Stimulated activated CD8-positive, alpha-beta memory T cell treated with anti-CD3 and anti-CD28 coated beads, Interleukin-15, amount 100 ng/mL, for 4 hours (primary cell): ENCODE results near the gene CHURC1.
"Not testable (repeated sequence)": the region's sequence is repeated elsewhere in the genome, so short reads cannot be mapped to it uniquely, and the experiment has no call there.

ENCODE experiments used
- DNase-seq, 2 donors: peaks; one replicate each; pipeline ENCODE4 v3.0.0-alpha.2; 2020; ENCODE audit warnings: low read depth in 2 of 2

CHURC1 gene

DNA sequence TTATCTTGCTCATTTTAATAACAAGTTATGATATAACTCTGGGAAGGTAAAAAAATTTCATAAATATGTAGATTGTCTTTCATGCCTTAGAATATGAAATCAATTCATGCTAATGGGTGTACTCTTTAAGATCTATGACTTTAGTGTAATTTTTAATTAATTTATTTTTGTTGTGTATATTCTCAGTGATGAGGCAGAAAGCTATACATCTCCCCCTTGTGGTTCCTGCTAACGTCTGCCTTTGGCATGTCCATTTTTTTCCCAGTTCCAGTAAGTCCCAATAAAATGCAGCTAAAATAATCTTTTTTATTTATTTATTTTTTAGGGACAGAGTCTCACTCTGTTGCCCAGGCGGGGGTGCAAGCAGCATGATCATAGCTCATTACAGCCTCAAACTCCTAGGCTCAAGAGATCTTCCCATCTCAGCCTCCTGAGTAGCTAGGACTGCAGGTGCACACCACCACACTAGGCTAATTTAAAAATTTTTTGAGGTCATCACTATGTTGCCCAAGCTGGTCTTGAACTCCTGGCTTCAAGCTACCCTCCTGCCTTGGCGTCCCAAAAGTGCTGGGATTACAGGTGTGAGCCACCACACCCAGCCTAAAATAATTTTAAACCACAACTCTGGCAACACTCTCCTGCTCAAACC is 3.3 kb upstream of the CHURC1 start:
- DNase-seq = no peak

DNA sequence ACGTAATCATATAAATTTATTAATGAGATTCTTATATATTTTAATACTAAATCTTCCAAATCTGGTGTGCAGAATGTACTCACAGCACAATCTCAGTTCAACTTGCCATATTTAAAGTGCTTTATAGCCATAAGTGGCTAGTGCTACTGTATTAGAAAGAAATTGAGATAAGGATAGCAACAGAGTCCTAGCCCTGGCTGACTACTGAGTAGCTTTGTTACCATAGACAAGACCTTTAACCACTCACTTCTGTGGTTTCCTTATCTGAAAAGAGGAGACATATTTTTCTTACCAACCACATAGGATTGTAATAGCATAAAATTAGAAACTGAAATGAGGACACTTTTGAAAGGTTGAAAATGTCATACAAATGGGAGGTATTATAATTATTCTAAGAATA is 2.0 kb upstream of the CHURC1 start:
- DNase-seq = no peak

DNA sequence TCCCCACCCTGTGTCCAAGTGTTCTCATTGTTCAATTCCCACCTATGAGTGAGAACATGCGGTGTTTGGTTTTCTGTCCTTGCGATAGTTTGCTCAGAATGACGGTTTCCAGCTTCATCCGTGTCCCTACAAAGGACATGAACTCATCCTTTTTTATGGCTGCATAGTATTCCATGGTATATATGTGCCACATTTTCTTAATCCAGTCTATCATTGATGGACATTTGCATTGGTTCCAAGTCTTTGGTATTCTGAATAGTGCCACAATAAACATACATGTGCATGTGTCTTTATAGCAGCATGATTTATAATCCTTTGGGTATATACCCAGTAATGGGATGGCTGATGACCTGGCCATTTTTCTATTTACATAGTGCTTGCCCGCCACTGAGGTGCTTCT is 778 bp upstream of the CHURC1 start:
- DNase-seq = not testable (repeated sequence)

DNA sequence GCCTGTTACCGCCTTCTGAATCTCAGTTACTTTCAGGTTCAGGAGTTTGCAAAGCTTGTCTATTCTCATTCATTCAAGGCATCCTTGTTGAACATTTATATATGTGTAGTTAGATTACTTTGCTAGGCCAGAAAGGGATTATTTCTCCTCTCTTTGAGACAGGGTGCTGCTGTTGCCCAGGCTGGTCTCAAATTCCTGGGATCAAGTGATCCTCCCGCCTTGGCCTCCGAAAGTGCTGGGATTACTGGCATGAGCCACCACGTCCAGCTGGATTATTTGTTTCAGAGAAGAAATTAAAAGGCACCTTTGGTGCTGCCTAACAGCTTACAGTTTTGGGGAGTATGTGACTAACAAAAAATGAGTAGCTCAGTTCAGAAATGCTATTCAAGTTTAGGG is 772 bp downstream of the CHURC1 start:
- DNase-seq = no peak

DNA sequence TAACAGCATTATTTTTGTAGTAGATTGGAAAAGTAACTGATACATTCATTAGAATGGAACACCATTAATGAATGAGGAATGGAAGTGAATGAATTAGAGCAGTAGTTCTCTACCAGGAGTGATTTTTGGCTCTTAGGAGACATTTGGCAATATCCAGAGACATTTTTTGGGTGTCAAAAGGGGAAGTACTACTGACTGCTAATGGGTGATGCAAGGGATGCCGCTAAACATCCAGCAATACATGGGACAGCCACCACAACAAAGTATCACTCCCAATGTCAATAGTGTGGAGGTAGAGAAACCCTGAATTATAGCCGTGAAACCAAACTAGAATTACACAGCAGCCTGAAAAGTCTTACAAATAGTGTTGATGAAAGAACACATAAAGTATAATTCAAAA is 1.5 kb downstream of the CHURC1 start:
- no peak for DNase-seq

DNA sequence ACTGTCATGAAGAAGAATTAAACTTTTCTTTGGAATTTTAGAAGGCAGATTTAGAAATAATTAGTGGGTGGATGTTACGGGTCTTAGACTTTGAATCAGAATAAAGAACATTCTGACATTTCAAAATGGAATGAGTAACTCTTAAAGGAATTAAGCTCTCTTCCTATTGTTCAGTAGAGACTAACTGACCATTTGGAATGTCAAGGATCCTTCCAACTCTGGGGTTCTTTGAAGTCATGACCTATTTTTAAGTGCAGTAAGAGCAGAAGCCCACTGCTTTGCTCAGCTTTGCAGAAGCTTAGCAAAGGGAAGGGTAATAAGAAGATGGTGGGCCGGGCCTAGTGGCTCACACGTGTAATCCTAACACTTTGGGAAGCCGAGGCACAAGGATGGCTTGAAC is 4.0 kb downstream of the CHURC1 start:
- DNase-seq = no peak

DNA sequence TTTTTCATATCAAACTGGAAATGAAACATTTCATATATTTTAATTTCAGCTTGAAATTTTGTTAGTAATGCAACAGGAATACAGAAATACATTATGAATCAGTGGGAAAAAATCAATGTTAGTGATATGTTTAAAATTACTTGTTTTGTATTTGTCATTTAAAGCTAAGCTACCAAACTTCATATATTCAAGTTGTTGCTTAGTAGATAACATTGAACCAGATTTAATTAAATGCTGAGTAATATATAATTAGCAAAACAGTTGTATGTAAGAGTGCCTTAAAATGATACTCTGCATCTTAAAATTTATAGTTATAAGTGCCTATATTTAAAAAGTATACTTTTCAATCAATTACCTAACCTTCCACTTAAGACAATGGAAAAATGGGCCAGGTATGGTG is 5.0 kb downstream of the CHURC1 start:
- no peak for DNase-seq

DNA sequence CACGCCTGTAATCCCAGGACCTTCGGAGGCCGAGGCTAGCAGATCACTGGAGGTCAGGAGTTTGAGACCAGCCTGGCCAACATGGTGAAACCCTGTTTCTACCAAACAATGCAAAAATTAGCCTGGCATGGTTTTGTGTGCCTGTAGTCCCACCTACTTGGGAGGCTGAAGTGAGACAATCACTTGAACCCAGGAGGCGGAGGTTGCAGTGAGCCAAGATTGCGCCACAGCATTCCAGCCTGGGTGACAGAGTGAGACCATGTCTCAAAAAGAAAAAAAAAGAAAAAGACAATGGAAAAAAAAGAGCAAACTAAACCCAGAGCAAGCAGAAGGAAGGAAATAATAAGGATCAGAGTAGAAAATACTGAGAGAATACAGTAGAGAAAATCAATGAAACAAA is 5.4 kb downstream of the CHURC1 start:
- no peak for DNase-seq

DNA sequence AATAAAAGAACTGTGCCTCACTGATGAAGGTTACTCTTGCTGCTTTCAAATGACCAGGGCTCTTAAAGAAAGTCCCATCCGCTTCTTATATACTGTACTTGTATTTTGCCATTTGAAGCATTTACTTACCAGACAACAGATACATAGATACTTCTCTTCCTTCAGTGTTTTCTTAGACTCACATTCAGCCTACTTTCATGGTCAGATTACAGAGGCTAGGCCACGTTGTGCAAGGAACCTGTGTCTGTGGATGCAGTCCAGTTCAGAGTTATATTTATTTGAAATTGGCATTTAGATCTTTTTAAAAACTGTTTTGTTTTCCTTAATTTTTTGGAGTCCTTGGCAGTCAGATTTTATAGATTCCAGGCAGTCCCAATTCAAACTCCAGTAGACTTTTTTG is 6.2 kb downstream of the CHURC1 start:
- DNase-seq = no peak

DNA sequence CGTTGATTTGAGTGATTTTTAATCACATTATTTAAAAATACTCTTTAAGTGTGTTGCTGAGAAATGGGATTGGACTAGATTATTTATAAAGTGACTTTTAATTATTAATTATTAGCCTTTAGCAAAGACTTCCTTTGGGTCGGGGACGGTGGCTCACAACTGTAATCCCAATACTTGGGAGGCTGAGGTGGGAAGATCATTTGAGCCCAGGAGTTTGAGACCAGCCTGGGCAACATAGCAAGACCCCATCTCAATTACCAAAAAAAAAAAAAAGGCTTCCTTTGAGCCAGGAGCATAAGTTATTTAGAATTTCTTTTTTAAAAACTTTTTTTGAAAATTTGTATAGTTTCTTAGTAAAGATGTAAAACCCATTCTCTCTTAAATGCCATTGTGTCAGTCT is 8.8 kb downstream of the CHURC1 start:
- no peak for DNase-seq

DNA sequence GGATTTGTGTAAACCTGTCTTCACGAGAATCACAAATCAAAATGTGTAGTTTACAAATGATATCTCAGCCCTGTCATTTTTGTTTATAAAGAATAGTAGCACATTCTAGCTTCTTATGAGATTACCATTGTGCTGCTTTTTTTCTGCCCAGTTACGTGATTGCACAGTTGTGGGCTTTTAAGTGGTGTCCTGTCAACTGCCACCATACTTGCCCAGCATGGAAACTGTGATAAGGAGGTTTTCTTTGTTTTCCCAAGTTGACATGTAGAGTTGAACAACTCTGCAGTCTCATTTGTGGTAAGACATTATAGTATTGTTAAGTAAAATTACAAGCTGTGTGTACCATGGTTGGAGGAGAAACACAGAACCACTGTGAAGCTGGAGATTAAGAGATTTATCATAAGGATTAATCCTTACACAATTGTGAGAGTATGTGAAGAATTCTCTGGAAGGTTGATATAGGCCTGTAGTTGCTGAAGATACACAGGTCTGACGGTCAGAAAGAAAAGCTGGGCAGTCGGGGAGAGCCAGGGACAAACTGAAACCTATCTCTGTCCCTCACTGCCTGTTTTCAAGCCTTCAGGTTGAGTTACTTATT is 12.2 kb downstream of the CHURC1 start:
- no peak for DNase-seq

DNA sequence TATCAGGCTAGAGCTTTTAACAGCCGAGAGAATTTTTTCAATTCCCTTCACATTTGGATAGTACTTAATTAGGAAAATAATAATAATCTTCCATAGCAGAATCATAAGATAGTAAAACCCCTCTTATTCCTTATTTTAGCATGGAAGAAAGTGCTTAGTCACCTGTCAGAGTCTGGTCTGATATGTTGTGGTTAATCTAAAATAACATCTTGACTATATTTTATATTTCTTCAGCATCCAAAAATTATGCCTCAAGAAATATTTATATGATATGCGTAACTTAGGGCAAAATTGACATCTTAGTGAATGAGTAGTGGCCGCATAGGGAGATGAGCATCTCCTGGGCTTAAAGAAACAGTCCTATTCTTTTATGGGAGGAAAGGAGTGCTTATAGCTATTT is 12.8 kb downstream of the CHURC1 start:
- no peak for DNase-seq

DNA sequence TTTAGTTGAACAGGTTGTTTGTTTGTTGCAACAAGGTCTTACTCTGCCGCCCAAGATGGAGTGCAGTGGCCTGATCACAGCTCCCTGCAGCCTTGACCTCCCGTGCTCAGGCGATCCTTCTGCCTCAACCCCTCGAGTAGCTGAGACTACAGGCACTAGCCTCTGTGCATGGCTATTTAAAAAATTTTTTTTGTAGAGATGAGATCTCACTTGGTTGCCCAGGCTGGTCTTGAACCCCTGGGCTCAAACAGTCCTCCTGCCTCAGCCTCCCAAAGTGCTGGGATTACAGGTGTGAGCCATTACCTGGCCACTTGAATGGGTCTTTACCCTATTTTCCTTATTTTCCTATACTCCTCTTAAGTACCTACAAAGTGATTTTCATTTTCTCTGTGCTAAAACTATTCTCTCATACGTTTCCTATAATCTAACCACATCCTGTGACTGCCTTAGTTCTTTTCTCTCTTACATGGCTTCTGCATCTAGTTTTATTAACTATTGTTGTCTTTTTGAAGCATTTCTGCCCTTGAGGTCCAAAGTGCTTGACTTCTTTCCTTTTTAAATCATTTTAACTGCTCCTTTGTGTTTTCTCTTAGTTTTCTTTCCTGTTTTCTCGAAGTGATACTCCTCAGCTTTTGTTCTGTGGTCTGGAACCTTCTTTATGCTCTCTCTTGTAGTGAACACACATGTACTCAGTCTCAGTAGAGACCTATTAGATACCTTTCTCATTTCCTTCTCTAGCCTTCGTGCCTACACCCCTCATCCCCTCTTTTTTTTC is 14.2 kb downstream of the CHURC1 start:
- DNase-seq = no peak

DNA sequence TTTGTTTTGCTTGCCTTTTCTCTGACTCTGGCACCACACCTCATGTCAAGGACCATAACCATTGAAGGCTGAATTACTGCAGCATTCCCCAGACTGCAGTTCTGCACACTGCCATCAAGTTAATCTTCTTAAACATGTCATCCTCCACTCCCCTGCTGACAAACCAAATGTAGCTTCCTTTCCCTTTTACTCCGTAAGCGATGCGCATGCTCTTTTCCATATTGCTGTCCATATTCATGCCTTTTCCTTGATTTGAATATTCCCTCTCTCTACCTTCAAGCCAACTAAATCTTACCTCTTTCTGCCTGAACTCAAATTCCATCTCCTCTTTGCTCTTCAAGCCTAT is 14.7 kb downstream of the CHURC1 start:
- no peak for DNase-seq

DNA sequence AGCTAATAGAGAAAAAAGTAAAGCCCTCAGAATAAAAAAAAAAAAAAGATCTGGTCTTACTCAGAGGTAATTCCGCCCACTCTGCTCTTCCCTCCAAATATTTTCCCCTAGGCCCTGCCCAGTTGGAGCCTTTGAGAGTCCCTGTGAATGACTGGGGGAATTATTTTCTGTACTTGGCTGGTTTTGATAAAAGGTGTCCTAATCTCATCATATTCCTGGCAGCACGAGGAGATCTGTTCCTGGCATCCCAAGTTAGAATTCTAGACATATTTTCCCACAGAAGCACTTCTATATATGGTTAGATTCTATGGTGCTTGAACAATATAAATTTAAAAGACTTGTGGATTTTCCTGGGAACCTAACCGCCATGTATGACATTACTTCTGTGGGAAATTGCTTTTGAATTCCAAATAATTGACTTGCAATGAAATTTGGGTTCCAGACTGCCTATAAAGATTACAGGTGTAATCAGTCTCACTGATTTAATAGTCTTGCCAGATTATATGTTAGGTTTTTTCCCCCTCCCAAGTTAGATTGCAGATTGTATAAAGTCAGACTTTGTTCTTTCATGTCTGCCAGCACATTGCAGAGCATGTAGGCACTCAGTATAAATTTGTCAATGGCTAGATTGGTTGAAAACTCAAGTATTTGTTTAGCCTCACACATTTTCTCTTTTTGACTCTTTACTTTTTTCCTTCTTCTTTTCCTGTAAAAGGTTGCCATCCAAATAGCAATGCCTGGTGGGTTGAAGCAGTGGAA is 16.0 kb downstream of the CHURC1 start:
- no peak for DNase-seq

DNA sequence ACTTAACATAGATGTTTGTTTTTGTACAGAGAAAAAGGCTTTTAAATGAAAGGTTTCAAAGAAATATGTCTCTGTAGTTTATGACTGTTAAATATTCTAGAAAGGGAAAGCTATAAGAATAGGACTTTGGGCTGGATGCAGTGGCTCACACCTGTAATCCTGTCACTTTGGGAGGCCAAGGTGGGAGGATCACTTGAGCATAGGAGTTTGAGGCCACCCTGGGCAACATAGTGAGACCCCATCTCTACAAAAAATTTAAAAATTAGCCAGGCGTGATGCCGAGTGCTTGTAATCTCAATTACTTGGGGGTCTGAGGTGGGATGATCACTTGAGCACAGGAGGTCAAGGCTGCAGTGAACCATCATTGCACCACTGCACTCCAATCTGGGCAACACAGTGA is 16.9 kb downstream of the CHURC1 start:
- no peak for DNase-seq

DNA sequence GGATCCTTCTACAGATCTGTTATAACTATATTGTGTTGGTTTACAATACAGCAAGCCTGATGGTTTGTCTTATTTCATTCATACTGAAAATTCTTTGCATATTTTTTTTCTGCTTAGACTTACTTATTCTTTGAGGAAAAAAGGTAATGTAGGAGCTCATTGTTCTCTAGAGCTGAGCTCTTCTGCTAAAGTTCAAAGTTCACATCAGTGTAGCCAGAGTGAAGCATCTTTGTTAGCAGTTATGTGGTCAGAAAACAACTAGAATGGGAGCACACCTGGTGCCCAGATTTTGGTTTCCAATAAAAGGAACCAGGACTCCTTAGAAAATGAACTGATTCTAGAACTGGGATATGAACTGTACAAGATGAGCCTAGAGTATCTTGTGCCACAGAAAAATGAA is 18.0 kb downstream of the CHURC1 start:
- DNase-seq = no peak

DNA sequence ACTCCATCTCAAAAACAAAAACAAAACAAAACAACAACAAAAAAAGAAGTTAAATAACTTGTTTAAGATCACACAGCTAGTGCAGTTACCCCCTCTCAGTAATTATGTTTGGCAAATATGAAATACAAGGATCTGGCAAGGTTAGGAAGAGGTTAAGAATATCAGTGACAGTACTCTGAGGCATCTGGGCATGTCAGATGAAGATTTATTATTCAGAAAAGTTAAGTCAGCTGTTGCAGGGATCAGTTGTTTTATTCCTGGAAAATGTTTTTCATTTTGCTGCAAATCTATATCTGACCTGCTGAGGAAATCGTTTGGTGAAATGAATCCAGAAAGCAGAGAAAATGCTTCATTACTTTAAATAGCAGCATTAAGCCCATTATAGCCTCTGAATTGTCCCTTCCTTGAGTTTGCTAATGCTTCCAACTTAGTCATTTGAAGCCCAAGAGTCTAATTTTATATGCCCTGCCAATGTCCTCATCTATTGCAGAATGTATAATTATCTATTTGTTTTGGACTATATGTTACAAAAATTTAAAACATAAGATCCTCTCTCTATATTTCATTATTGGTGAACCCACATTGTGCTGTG is 20.2 kb downstream of the CHURC1 start:
- DNase-seq = no peak

DNA sequence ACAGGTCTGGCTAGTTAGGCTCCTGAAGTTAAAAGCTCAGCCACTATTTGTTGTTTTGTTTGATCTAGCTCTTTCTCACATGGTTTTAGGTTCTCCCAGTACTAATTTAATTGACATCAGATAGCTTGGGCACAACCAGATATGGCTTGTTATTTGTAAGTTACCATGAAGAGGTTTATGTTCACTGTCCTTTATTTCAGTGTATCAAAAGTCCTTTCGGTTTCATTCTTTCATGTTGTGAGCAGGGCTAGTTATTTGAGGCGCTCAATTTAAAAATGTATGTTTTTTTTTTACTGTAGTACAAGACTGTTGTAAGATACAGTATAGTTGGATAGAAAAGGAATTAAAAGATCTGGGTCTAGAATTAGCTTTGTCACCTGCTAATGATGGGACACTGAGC is 21.3 kb downstream of the CHURC1 start:
- DNase-seq = no peak

DNA sequence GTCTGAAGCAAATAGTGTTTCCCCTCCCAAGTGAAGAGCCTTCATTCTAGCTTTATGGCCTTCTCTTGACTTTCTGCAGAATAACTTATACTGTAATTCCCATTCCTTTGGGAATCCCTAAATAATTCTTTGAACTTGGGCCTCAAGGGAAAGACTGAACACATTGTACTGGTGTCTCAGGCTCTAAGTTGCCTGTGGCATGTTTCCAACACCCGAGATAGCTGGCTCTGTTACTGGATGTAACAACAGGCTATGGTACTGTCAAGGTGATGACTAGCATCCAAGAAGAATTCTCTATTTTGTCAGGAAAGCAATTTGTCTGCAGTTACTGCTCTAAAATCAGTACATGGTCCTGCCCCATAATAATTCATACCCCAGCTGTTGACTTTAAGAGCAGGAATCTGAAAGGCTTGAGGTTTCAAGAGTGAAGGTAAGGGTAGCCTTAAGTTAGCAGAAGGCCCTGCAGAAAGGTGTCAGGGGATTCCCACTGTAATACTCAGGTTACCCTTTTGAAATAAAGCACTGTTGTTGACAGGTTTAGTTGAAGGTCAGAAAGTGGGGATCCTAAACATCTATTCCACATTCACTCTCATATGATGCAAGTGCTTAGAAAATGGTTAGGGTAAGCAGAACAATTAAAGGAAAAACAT is 23.0 kb downstream of the CHURC1 start:
- no peak for DNase-seq

DNA sequence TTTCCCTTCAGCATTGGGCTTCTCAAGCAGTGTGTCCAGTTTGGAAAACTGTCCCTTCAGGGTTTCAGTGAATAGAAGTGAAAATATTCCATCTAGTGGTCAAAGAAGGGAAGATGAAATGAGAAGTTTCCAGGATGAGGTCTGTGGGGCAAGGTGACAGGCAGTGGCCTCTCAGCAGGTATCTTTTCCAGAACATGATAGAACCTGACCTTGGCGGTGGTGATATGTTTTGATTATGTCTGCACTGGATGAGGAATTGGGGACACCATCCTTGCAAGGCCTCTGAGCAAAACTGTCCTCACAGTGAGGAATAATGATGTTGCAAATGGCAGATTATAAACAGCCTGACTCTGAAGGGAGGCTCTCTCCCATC is 23.6 kb downstream of the CHURC1 start:
- no peak for DNase-seq
